NCI-H82 treated with DMSO at 0.1 percent for 48 hours (cell line): ENCODE data around the gene EXOC3.
"Not testable (repeated sequence)": the region's sequence is repeated elsewhere in the genome, so short reads cannot be mapped to it uniquely, and the experiment has no call there.

Experiments used
- DNase-seq: peaks from one replicate; lab custom pipeline; 2025; ENCODE audit not compliant: unreplicated experiment; lab: John Stamatoyannopoulos, UW

EXOC3 gene

DNA sequence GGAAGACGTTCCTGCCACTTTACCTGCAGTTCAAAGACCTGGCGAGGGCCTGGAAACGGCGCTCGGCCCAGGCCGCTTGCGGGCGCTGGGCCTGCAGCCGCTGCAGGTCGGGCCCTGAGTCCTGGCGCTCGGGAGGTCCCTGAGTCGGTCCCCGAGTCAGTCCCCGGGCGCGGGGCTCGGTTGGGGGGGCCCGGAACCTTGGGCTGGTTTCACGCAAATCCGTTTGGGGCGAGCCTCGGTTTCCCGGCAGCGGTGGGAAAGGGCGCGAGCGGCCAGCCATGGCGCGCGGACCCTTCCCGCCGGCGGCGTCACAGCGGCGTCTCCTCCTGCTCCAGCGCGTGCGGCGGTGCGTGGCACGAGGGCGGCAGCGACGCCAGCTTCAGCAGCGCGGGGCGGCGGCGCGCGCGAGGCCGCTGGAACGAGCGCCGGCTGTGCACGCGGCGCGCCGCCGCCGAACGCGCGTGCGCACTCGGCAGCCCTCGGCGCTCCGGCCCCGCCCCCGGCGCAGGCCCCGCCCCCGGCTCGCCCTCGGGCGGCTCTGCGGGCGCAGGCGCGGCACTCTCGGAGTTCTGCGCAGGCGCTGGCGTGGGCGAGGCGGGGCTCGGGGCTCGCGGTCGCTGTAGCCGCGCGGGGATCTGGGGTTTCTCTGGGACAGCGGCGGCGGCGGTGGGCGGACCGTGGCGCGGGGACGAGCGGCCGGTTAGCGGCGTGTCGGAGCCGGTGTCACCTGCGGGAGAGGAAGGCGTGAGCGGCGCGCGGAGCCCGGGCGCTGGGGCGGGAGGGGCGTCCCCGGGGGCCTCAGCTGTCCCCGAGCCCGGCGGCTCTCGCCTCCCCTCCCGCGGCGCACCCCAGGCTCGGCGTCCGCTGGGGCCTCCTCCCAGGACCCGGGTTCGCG, 29.9 kb downstream of the EXOC3 start:
- DNase-seq: peak; percentile 23

GRCh38 chr5:473551-474192, 30.7 kb downstream of the EXOC3 start:
- no peak for DNase-seq

- DNase-seq: not testable (repeated sequence)
These were observed 31.4 kb downstream of the EXOC3 start for GRCh38 chr5:474232-474839.

- no peak for DNase-seq
These were observed 32.1 kb downstream of the EXOC3 start for GRCh38 chr5:474840-475661.

DNA sequence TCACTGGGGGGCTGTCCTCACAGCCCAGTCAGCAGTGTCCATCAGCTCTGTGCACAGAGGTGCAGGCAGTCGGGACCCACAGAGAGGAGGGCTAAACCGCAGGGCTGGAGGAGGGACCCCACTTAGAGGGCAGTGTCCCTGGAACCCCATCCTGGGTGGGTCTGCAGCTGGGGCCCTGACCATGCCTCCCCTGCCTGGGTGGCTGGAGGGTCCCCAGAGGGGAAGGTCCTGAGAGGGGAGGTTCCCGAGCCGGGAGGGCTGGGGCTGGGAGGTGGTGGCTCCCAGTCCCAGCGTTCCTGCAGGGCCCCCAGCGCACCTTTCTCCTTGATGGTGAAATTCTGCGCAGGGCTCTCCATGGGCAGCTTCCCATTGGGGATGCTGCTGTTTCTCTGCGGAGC, 32.7 kb downstream of the EXOC3 start:
- DNase-seq: no peak

GRCh38 chr5:476102-476813, 33.3 kb downstream of the EXOC3 start:
- no peak for DNase-seq

DNA sequence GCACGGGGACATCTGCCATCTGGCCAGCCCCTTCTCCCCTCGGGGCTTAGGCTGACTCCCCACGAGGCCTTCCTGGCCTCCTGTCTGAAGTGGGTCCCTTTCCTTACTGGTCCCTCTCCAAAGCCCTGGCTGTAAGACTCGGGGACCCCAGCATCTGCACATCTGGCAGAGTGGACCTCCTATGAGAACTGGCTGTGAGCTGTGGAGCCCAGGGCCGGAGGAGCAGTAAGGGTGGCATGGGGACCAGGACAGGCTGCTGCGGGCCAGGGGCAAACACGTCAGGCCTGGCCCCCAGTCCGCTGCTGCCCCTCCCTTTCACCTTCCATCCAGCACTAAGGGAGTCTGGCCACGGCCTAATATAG, 33.8 kb downstream of the EXOC3 start:
- DNase-seq: no peak

DNA sequence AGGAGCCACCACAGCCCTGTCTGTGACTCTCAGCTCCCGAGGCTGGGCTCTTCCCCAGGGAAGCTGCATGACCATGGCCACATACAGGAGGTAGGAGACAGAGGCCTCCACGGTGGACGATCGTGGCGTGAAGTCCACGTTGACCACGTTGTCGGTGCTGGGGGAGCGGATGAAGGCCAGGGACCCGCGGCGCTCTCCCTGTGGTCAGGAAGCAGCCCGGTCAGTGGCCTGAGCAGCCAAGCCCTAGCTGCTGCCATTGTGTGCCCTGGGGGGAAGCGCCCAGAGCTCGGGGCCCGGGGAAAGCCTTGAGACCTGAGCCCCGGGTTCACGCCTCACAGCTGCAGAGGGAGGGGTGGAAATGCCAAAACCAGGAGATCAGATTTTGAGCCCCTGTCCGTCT, 34.3 kb downstream of the EXOC3 start:
- no peak for DNase-seq

DNA sequence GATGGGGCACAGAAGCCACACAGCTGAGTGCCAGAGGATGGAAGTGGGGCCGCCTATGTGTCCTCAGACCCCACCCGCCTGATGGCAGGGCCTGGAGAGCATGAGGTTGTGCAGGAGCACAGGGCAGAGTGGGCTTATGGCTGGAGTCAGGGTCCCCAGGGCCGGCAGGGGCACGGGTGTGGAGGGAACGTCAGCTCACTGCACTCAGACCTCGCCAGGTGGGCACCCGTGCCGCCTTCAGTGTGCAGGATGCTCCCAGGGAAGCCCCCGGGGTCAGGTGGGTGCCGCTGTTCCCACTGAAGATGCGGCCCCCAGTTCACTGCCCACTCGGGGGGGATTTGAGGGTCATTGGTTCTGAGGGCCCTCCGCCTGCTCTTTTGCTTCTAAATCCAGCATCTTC, 34.9 kb downstream of the EXOC3 start:
- DNase-seq: no peak

DNA sequence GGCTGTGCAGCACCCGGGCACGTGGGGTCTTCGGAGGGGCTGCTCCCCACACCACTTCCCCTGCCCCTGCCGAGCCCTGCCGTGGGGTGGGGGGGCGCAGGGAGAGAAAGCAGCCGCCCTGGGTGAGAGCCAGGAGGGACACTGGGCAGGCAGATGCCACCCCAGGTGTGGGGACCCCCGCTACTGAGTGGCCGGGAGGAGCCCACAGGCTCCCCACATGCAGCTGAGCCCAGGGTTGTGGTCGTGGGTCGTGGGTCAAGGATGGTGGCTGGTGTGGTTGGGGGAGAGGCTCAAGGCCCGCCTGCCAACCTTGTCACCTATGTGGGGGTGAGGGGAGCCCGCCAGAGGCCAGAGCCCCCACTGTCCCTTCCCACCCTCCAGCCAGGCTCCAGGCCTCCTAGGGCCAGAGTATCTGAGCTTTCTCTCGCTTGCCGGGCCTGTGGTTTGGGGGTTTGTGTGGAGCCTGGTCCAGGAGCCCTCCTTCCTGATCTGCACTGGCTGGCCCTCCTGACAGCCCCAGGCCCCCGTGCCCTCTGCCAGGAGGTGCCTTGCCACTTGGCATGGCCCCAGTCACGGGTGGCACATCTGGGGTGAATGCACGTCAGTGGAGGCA, 35.5 kb downstream of the EXOC3 start:
- no peak for DNase-seq

DNA sequence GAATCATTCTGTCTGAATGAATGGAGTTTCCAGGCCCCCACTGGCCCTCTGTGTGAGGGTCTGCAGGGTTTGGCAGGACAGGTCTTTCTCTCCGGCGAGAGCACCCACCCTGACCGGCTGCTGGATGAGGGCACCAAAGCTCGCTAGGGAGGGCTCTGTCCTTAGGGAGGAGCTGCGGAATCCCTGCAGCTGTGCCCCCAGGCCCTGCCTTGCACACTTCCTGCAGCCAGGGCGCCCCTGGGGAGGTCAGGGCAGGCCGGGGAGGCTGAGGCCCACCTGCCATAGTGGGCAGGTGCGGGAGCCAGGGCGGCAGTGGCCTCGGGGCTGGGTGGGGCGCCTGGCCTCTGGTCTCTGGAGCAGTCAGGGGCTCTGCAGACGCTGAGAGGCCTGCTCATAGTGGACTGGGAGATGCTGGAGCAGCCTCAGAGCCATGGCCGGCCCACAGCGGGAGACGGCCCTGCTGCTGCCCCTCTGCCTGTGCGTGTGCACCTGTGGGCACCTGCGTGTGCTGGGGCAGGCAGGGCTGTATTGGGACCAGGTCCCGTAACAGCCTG, 36.1 kb downstream of the EXOC3 start:
- DNase-seq: no peak

DNA sequence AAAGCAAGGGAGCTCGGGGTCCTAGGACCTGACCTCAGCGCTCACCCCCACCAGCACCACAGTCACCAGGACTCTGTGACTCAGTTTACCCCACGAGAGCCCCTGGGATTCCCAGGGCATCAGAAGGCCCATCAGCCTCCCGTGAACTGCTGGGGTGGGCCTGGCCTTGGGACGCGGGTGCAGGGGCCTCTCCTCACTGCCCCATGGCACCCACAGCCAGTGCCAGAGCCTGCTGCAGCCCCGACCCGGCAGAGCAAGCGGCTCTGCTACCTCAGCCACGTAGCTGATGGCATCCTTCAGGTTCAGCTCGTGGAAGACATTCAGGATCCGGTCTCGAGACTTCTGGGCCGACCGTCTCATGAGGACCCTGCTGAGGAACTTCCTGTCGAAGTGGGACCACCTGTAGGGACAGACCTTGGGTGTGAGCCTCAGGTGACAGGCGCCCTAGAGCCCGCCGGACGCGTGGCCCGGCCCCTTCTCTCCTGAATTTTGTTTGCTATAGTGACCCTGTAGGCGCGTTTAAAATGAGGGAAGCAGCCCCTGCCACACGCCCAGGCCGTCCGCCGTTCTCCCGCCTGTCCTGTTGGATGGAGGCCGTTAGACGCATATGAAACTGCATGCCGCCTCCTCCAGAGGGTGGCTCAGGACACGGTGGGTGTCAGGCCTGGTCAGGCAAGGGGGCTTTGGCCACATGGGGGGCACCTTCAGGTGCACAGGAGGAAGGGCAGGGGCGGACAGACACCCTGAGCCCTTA, 36.8 kb downstream of the EXOC3 start:
- DNase-seq: no peak

DNA sequence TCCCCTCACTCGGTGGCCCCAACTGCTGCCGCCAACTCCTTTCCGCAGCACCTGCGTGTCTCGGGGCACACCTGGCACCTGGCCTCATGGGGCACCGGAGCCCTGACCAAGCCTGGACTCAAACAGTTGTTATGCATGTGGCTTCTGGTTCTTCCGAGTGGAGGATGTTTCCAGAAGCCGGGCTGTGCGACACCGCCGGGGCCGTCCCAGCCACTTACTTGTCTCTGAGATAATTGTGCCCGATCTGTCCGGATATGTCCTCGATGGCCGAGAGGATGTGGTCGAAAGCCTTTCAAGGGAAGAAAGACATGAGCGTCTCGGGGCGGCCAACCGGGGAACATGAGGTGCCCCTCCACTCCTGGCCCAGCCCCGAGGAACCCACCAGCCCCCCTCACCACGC, 38.4 kb downstream of the EXOC3 start:
- DNase-seq: no peak

DNA sequence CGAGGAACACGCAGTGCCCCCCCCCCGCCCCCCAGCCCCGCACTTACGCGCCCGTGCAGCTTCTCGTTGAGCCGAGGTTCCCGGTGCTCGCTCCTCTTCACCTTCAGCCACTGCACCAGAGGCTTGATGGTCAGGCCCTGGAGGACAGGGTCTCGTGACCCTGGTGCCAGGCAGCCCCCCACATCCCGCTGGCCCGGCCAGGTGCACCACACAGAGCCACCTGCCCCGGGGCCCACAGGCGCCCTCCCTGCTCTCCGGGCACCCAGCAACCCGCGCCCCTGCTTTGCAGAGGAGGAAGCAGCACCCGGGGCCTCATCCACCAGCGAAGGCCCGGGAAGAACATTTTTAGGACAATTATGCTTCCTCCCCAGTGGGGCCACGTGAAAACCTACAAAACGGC, 39.0 kb downstream of the EXOC3 start:
- DNase-seq: no peak

DNA sequence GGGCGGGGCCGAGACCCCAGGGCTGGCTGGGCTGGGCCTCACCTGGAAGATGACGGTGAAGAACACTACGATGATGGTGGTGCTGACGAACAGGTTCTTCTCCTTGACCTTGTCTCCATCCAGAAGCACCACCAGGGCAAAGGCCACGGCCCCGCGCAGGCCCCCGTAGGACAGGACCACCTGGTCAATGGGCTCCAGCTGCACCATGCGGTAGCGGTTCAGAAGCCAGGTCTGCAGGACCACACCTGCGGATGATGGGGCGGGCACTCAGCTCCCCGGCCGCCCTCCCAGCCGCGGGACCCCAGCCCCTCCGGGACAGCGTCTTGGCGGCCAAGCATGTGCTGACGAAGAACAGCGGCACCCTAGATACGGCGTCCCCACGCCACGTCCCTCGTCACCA, 39.5 kb downstream of the EXOC3 start:
- no peak for DNase-seq

DNA sequence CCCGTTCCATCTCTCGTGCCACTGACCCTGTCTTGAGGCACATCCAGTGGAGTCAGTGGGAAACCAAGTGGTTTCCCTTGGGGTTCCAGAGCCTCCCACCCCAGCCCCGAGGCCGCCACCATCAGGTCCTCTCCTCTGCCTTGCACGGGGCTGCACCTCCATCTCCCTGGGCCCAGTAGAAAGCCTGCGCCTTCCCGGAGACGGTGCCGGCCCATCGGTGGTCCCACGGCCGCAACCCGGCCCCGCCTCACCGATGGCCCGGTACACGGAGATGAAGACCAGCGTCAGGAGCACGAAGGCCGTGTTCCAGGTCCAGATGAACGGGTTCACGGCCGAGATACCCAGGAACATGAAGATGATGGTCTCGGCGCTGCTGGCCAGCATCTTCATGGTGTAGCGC, 40.0 kb downstream of the EXOC3 start:
- DNase-seq: no peak

GRCh38 chr5:483434-484140, 40.6 kb downstream of the EXOC3 start:
- no peak for DNase-seq

- DNase-seq: no peak
These were observed 41.6 kb downstream of the EXOC3 start for GRCh38 chr5:484556-484955.
